ENCODE results near the gene SCFD2. TPM values are rescaled to one million over a fixed set of nuclear protein-coding genes. Genes with fewer than 3 reads are reported as not detected.

The SCFD2 gene
- total RNA-seq, 1 donor from 2014 or later: 10.7 TPM

- TF ChIP-seq CTCF (IDR thresholded peaks at IDR 0.05): no peak
- H3K27ac Mint-ChIP-seq (ENCODE audit: unreplicated experiment): no peak overlapping the region
- no peaks in the 10 kb centered on the region for H3K9me3 Mint-ChIP-seq (ENCODE audit: low read depth)
- no peak overlapping the region for H3K4me3 Mint-ChIP-seq (ENCODE audit: unreplicated experiment)
- H3K36me3 Mint-ChIP-seq (ENCODE audit: low read depth): no peaks in the 10 kb centered on the region
- H3K4me1 Mint-ChIP-seq (ENCODE audit: low read depth): peaks cover 50% of the 10 kb centered on the region
- DNase-seq (ENCODE audit: low spot score): no peak
- H3K27me3 Mint-ChIP-seq (ENCODE audit: low read depth): no peaks in the 10 kb centered on the region
Observed at GRCh38 chr4:53192496-53192895, 173.4 kb downstream of the SCFD2 start.

GRCh38 chr4:53191997-53192396 is 173.9 kb downstream of the SCFD2 start:
- Mint-ChIP-seq H3K27me3 (ENCODE audit: low read depth) (no peaks in the 10 kb centered on the region), H3K27ac (ENCODE audit: unreplicated experiment) (no peak overlapping the region), H3K36me3 (ENCODE audit: low read depth) (no peaks in the 10 kb centered on the region), H3K9me3 (ENCODE audit: low read depth) (no peaks in the 10 kb centered on the region), H3K4me3 (ENCODE audit: unreplicated experiment) (no peak overlapping the region), H3K4me1 (ENCODE audit: low read depth) (peaks cover 51% of the 10 kb centered on the region)
- no peak for DNase-seq (ENCODE audit: low spot score)
- no peak for TF ChIP-seq CTCF (IDR thresholded peaks at IDR 0.05)

- Mint-ChIP-seq H3K27me3 (ENCODE audit: low read depth) (no peaks in the 10 kb centered on the region), H3K4me3 (ENCODE audit: unreplicated experiment) (no peak overlapping the region), H3K27ac (ENCODE audit: unreplicated experiment) (peak overlapping the region; percentile 95), H3K36me3 (ENCODE audit: low read depth) (no peaks in the 10 kb centered on the region), H3K4me1 (ENCODE audit: low read depth) (peaks cover 57% of the 10 kb centered on the region), H3K9me3 (ENCODE audit: low read depth) (no peaks in the 10 kb centered on the region)
- TF ChIP-seq CTCF (IDR thresholded peaks at IDR 0.05): no peak
- DNase-seq (ENCODE audit: low spot score): no peak
Observed at GRCh38 chr4:53189011-53189410, 176.8 kb downstream of the SCFD2 start.

DNA sequence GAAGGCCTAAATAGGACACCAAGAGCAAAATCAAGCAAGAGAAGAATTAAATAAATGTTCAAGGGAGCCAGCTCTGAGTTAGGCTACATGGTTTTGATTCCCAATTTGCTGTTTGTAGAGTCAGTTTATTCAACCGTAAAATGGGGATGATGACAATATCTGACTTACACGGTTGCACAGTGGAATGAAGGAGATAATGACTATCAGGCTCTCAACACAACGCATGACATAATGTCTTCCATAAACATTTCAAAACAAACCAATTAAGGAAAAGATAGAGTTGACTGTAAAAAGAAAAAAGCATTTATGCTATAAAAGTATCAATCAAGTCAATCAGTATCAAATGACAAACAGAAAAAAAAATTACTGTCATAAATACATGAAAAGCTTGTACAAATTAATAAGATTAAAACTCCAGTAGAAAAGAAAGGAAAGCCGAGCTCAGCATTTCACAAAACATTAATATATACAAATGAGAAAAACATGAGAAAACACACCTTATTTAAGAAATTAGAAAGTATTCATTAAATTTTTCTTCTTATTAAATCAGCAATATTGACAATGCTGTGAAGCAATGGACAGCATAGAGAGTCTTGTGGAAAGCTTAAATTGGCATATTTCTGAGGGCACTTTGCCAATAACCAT is 179.0 kb downstream of the SCFD2 start:
- Mint-ChIP-seq H3K9me3 (ENCODE audit: low read depth) (no peaks in the 10 kb centered on the region), H3K36me3 (ENCODE audit: low read depth) (peaks cover 2% of the 10 kb centered on the region), H3K4me1 (ENCODE audit: low read depth) (peaks cover 52% of the 10 kb centered on the region), H3K4me3 (ENCODE audit: unreplicated experiment) (no peak overlapping the region), H3K27ac (ENCODE audit: unreplicated experiment) (peak overlapping the region; percentile 95), H3K27me3 (ENCODE audit: low read depth) (no peaks in the 10 kb centered on the region)
- no peak for DNase-seq (ENCODE audit: low spot score)
- no peak for TF ChIP-seq CTCF (IDR thresholded peaks at IDR 0.05)

- TF ChIP-seq CTCF (IDR thresholded peaks at IDR 0.05): no peak
- Mint-ChIP-seq H3K4me1 (ENCODE audit: low read depth) (peaks cover 52% of the 10 kb centered on the region), H3K27ac (ENCODE audit: unreplicated experiment) (peak overlapping the region; percentile 95), H3K9me3 (ENCODE audit: low read depth) (no peaks in the 10 kb centered on the region), H3K36me3 (ENCODE audit: low read depth) (peaks cover 2% of the 10 kb centered on the region), H3K27me3 (ENCODE audit: low read depth) (no peaks in the 10 kb centered on the region), H3K4me3 (ENCODE audit: unreplicated experiment) (no peak overlapping the region)
- no peak for DNase-seq (ENCODE audit: low spot score)
Observed at GRCh38 chr4:53185869-53186585, 179.8 kb downstream of the SCFD2 start.
